Sigmoid colon (tissue), 7 donors: ENCODE data around the gene RAB31. TPM values are rescaled to one million over a fixed set of nuclear protein-coding genes. Genes with fewer than 3 reads are reported as not detected.
A peak's percentile ranks its signal among the peaks of the same experiment; 100 is the strongest.

ENCODE experiments used
- DNase-seq: peaks from one replicate; pipeline ENCODE4 v3.0.0-alpha.2; 2019
- H3K27ac ChIP-seq, 4 donors: fragments of 200-600 bp; sonication (generic); one replicate each; pipeline ENCODE4 v1.5.1; 2016 to 2019; ENCODE audit warnings: mild to moderate bottlenecking in 1 of 4
- H3K27me3 ChIP-seq, 3 donors: fragments of 200-600 bp; sonication (generic); one replicate each; pipeline ENCODE4 v1.5.1; 2019; ENCODE audit warnings: mild to moderate bottlenecking in 1 of 3
- H3K36me3 ChIP-seq, 4 donors: fragments of 200-600 bp; sonication (generic); one replicate each; pipeline ENCODE4 v1.5.1; 2016 to 2019
- H3K4me1 ChIP-seq, 4 donors: fragments of 200-600 bp; sonication (generic); one replicate each; pipeline ENCODE4 v1.5.1; 2017 to 2019
- H3K4me3 ChIP-seq, 4 donors: fragments of 200-600 bp; sonication (generic); one replicate each; pipeline ENCODE4 v1.5.1; 2017 to 2019; ENCODE audit warnings: mild to moderate bottlenecking in 2 of 4, moderate library complexity in 1 of 4
- H3K9me3 ChIP-seq, 4 donors: fragments of 200-600 bp in 3 of 4; sonication (generic) in 3 of 4; one replicate each; pipeline versions ENCODE4 v1.5.1 to v1.6.1; 2013 to 2019
- EP300 ChIP-seq, 4 donors: sonication (generic); formaldehyde crosslinking; IDR thresholded peaks; one replicate each; pipeline ENCODE4 v1.6.1; 2017; ENCODE audit warnings: antibody characterized with exemption in 4 of 4
- POLR2A ChIP-seq, 2 donors: fragments of 450-650 bp; IDR thresholded peaks; one replicate each; pipeline ENCODE4 v1.6.1; 2016; ENCODE audit warnings: antibody characterized with exemption in 2 of 2, mild to moderate bottlenecking in 2 of 2, moderate library complexity in 2 of 2
- POLR2AphosphoS5 ChIP-seq, 4 donors: sonication (generic); formaldehyde crosslinking; IDR thresholded peaks; one replicate each; pipeline ENCODE4 v1.6.1; 2017; ENCODE audit warnings: antibody characterized with exemption in 4 of 4
- WGBS, 2 donors: extraction: QIAGEN DNeasy Blood & Tissue Kit; methylation state at CpG; one replicate each; pipeline ENCODE4 v1.1.7; 2013; 5-methylcytosine and 5-hydroxymethylcytosine counted together
- intact Hi-C: fragments of 100-400 bp; cut with DNase I; formaldehyde crosslinking; loops from one replicate; pipeline ENCODE4 v1.15.1; 2023
- polyA plus RNA-seq, 3 donors: library from polyadenylated mRNA; stranded (reverse); fragments of 200-250 nt; gene quantifications; one replicate each; pipeline ENCODE4 v1.2.3, GENCODE V29; 2013
- total RNA-seq, 4 donors: library from RNA; depleted of rRNA; stranded (reverse); fragments of >200 nt; gene quantifications; one replicate each; pipeline ENCODE4 v1.1.0, GENCODE V29; 2016
- TF ChIP-seq, protein P1 (sequence below), 4 experiments: fragments of 450-650 bp in 3 of 4; fragments of 200-600 bp in 1 of 4; IDR thresholded peaks; one replicate each; pipeline ENCODE4 v1.5.1; 2016 to 2019; ENCODE audit warnings: antibody characterized with exemption in 4 of 4, mild to moderate bottlenecking in 3 of 4, moderate library complexity in 2 of 4
- donor health status: healthy with polysubstance abuse.
- donor health status: Bipolar disorder and iron deficiency.
- donor health status: healthy.

The RAB31 gene
- total and polyA plus RNA-seq, 7 donors: 16.2 to 74.6 (median 52.0) TPM

DNA sequence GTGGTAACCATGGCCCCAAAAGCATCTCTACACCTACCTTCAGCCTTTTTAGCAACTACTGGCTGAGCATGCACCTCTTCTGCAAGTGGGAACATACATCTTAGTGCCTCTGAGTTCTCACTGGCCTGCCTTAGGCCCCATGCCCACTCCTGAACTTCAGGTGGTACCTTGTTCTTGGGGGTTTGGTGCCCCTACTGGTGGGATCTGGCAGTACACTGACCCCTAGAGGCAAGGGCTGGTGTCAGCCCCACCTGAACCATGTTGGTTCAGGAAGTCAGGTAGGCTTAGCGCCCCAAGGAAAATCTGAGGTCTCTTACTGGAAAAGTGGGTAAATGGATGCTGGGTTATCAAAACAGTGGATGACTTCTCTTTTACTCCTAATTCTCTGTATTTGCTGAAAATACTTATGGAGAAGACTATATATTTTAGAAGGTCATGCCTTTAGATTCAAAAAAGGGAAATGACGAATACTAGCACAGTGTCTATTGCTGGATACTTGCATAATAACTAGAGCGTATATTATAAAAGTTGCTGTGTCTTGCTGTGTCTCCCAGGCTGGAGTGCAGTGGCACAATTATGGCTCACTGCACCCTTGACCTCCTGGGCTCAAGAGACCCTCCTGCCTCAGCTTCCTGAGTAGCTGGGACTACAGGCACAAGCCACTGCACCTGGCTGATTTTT is 84.6 kb downstream of the RAB31 start:
- Histone ChIP-seq H3K27me3 (no peaks in the 10 kb centered on the region), H3K4me1 (peaks cover 0 to 9% (median 3%) of the 10 kb centered on the region in 4 donors), H3K9me3 (no peaks in the 10 kb centered on the region), H3K27ac (peak overlapping the region in 1 of 4 donors; percentile 20), H3K36me3 (peaks cover 0 to 11% (median 0%) of the 10 kb centered on the region in 4 donors), H3K4me3 (no peak overlapping the region)
- DNase-seq: no peak
- TF ChIP-seq, protein P1, sequence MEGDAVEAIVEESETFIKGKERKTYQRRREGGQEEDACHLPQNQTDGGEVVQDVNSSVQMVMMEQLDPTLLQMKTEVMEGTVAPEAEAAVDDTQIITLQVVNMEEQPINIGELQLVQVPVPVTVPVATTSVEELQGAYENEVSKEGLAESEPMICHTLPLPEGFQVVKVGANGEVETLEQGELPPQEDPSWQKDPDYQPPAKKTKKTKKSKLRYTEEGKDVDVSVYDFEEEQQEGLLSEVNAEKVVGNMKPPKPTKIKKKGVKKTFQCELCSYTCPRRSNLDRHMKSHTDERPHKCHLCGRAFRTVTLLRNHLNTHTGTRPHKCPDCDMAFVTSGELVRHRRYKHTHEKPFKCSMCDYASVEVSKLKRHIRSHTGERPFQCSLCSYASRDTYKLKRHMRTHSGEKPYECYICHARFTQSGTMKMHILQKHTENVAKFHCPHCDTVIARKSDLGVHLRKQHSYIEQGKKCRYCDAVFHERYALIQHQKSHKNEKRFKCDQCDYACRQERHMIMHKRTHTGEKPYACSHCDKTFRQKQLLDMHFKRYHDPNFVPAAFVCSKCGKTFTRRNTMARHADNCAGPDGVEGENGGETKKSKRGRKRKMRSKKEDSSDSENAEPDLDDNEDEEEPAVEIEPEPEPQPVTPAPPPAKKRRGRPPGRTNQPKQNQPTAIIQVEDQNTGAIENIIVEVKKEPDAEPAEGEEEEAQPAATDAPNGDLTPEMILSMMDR (IDR thresholded peaks at IDR 0.05): peak in 2 of 4 experiments; percentile 18 to 19
- TF ChIP-seq EP300 (IDR thresholded peaks at IDR 0.05): no peak
- no peak for TF ChIP-seq POLR2AphosphoS5 (IDR thresholded peaks at IDR 0.05)
- WGBS, 2 donors: 93 to 94% methylated on average over 3 of the region's 3 CpGs
- intact Hi-C loops: no loop called here

- no peaks in the 10 kb centered on the region for H3K9me3 ChIP-seq
- no peak for TF ChIP-seq POLR2AphosphoS5 (IDR thresholded peaks at IDR 0.05)
- no peak for TF ChIP-seq POLR2A (IDR thresholded peaks at IDR 0.05)
- TF ChIP-seq EP300 (IDR thresholded peaks at IDR 0.05): no peak
- TF ChIP-seq, protein P1 (IDR thresholded peaks at IDR 0.05): no peak
- WGBS, 2 donors: 62 to 91% methylated on average over 2 of the region's 2 CpGs
- intact Hi-C loops: no loop called here
- no peaks in the 10 kb centered on the region for H3K27me3 ChIP-seq
- no peak overlapping the region for H3K27ac ChIP-seq
- no peak overlapping the region for H3K4me3 ChIP-seq
- H3K4me1 ChIP-seq: peaks cover 0 to 5% (median 0%) of the 10 kb centered on the region in 4 donors
- peaks cover 0 to 11% (median 0%) of the 10 kb centered on the region in 4 donors for H3K36me3 ChIP-seq
- DNase-seq: no peak
Measured at GRCh38 chr18:9796011-9796410, 87.9 kb downstream of the RAB31 start.

- intact Hi-C loops: no loop called here
- no peak for DNase-seq
- H3K27ac ChIP-seq: peak overlapping the region in 2 of 4 donors; percentile 13 to 25
- H3K9me3 ChIP-seq: no peaks in the 10 kb centered on the region
- 61 to 75% methylated on average over 9 of the region's 9 CpGs for WGBS, 2 donors
- H3K4me1 ChIP-seq: peaks cover 0 to 14% (median 9%) of the 10 kb centered on the region in 4 donors
- peaks cover 0 to 11% (median 0%) of the 10 kb centered on the region in 4 donors for H3K36me3 ChIP-seq
- no peaks in the 10 kb centered on the region for H3K27me3 ChIP-seq
- TF ChIP-seq EP300 (IDR thresholded peaks at IDR 0.05): no peak
- TF ChIP-seq POLR2A (IDR thresholded peaks at IDR 0.05): no peak
- TF ChIP-seq, protein P1 (IDR thresholded peaks at IDR 0.05): no peak
- no peak for TF ChIP-seq POLR2AphosphoS5 (IDR thresholded peaks at IDR 0.05)
- H3K4me3 ChIP-seq: no peak overlapping the region
Measured at GRCh38 chr18:9796935-9797549, 88.9 kb downstream of the RAB31 start.

DNA sequence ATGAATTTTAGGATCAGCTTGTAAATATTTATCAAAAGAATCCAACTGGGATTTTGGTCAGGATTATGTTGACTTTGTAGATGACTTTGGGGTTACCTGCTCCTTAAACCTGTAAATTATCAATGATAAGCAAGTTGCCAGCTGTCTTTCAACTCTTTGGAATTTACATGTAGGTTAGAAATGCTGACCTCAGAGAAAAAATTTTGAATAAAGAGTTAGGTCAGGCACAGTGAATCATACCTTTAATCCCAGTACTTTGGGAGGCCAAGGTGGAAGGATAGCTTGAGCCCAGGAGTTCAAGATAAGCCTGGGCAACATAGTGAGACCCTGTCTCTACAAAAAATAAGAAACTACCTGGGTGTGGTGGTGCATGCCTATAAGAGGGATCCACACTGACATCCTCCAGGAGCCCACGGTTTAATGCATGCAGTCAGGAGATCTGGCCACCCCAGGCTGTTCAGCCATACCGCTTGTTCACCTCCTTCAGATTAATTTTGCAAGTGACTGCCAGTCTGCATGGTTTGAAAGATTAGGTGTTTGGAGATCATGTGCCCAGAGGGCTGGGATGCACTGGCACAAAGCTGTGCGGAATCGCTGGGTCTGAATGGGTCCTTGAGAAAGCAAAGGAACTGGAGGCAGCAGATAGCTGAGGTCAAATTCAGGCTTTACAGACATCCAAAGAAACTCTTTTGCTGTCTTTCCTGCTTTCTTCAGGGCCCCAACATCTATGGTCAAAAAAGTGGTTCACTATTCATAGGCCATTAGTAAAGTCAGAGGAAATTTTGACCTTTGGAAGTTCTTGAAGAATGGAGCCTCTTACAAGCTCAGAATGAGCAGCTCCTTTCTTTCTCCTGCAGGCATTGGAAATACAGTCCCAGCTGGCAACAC is 94.3 kb downstream of the RAB31 start:
- H3K9me3 ChIP-seq: no peaks in the 10 kb centered on the region
- 96 to 98% methylated on average over 4 of the region's 4 CpGs for WGBS, 2 donors
- H3K27me3 ChIP-seq: no peaks in the 10 kb centered on the region
- peaks cover 0 to 45% (median 39%) of the 10 kb centered on the region in 4 donors for H3K4me1 ChIP-seq
- no peaks in the 10 kb centered on the region for H3K36me3 ChIP-seq
- intact Hi-C loops: loop anchor here (5.0 kb wide), 2 partner anchors 110 to 150 kb away; partner anchors contain the start of gene VAPA
- TF ChIP-seq POLR2AphosphoS5 (IDR thresholded peaks at IDR 0.05): no peak
- TF ChIP-seq, protein P1 (IDR thresholded peaks at IDR 0.05): no peak
- TF ChIP-seq EP300 (IDR thresholded peaks at IDR 0.05): no peak
- TF ChIP-seq POLR2A (IDR thresholded peaks at IDR 0.05): no peak
- H3K27ac ChIP-seq: peak overlapping the region in 3 of 4 donors; percentile 12 to 80 (median 80)
- no peak overlapping the region for H3K4me3 ChIP-seq
- no peak for DNase-seq
